Endothelial cell of umbilical vein (primary cell): ENCODE data around the gene THEM4. TPM values are rescaled to one million over a fixed set of nuclear protein-coding genes. Genes with fewer than 3 reads are reported as not detected.

Experiments used
- BruUV-seq: library from RNA; stranded (reverse); fragments of 400-500 nt; replicated peaks from 2 replicates; lab custom pipeline; 2021; lab: Mats Ljungman, UMichigan
- CTCF ChIA-PET: fragments of 300-600, 350-600 bp; sonication (Branson Sonifier 250); formaldehyde crosslinking; loops from one replicate; lab custom pipeline; 2021; ENCODE audit warnings: antibody characterized with exemption, inconsistent platforms; lab: Charles Lee
- POLR2A ChIA-PET: fragments of 300-600, 350-600 bp; sonication (Branson Sonifier 250); formaldehyde crosslinking; loops from one replicate; lab custom pipeline; 2021; ENCODE audit warnings: antibody characterized with exemption, inconsistent platforms; lab: Charles Lee
- DNase-seq: peaks from one replicate; pipeline ENCODE4 v3.0.0-alpha.2; 2011; ENCODE audit warnings: low read depth, low spot score
- FAIRE-seq: peaks from 2 replicates; lab custom pipeline; 2011; peaks lifted over from hg19 to GRCh38; lab: Jason Lieb, UNC
- H2AFZ ChIP-seq: 2 replicates; pipeline ENCODE4 v1.6.0; 2012; ENCODE audit warnings: low read depth, low read length, control low read depth, inconsistent platforms
- H3K27ac ChIP-seq: 2 replicates; pipeline ENCODE4 v1.5.1; 2011; ENCODE audit warnings: low read depth, mild to moderate bottlenecking, control low read depth, low read length, moderate library complexity; ENCODE audit not compliant: insufficient read depth
- H3K27me3 ChIP-seq, 2 experiments: 2 replicates each; pipeline versions ENCODE4 v1.6.0 to v1.6.1; 2011; ENCODE audit warnings: low read length in 2 of 2, mixed read lengths in 1 of 2; ENCODE audit not compliant: control insufficient read depth in 2 of 2, insufficient read depth in 2 of 2
- H3K36me3 ChIP-seq, 2 experiments: 2 replicates in 1 of 2; 3 replicates in 1 of 2; pipeline ENCODE4 v1.5.1; 2011; ENCODE audit warnings: low read length in 2 of 2, mild to moderate bottlenecking in 1 of 2, moderate library complexity in 1 of 2; ENCODE audit not compliant: control insufficient read depth in 2 of 2, insufficient read depth in 2 of 2; ENCODE audit errors: extremely low read depth in 1 of 2
- H3K4me1 ChIP-seq: 3 replicates; pipeline ENCODE4 v1.5.1; 2011; ENCODE audit warnings: mild to moderate bottlenecking, low read length; ENCODE audit not compliant: control insufficient read depth, insufficient read depth; ENCODE audit errors: extremely low read depth
- H3K4me2 ChIP-seq: 2 replicates; pipeline ENCODE4 v1.6.1; 2011; ENCODE audit warnings: low read length, control low read depth, mixed read lengths; ENCODE audit not compliant: insufficient read depth
- H3K4me3 ChIP-seq, 3 experiments: fragments of 200-600 bp in 1 of 3; sonication (generic), shearing (Covaris generic) in 1 of 3; replicated peaks in 1 of 3; 2 replicates each; pipeline ENCODE4 v1.5.1; 2011 to 2016; ENCODE audit warnings: control low read depth in 3 of 3, low read length in 3 of 3, mild to moderate bottlenecking in 2 of 3, inconsistent platforms in 1 of 3, low read depth in 1 of 3, moderate library complexity in 1 of 3; ENCODE audit not compliant: insufficient read depth in 1 of 3
- H3K79me2 ChIP-seq: 2 replicates; pipeline ENCODE4 v1.6.0; 2012; ENCODE audit warnings: low read length, inconsistent platforms; ENCODE audit not compliant: control insufficient read depth, insufficient read depth
- H3K9ac ChIP-seq: replicated peaks from 2 replicates; pipeline ENCODE3; 2011; ENCODE audit warnings: low read length, control low read depth; ENCODE audit not compliant: insufficient read depth; ENCODE audit errors: extremely low read depth
- H3K9me1 ChIP-seq: replicated peaks from 3 replicates; pipeline ENCODE4 v1.6.0; 2011; ENCODE audit warnings: mild to moderate bottlenecking, low read length; ENCODE audit not compliant: control insufficient read depth, insufficient read depth; ENCODE audit errors: extremely low read depth
- H3K9me3 ChIP-seq: replicated peaks from 2 replicates; pipeline ENCODE4 v1.5.1; 2012; ENCODE audit warnings: low read length, inconsistent platforms; ENCODE audit not compliant: control insufficient read depth, insufficient read depth
- H4K20me1 ChIP-seq: replicated peaks from 2 replicates; pipeline ENCODE3; 2011; ENCODE audit warnings: mild to moderate bottlenecking, low read length; ENCODE audit not compliant: control insufficient read depth, insufficient read depth; ENCODE audit errors: extremely low read depth
- EZH2 ChIP-seq: IDR thresholded peaks from 2 replicates; pipeline ENCODE4 v1.6.1; 2012; ENCODE audit warnings: borderline replicate concordance, low read depth, mild to moderate bottlenecking, moderate library complexity, low read length, inconsistent platforms; ENCODE audit not compliant: severe bottlenecking
- FOS ChIP-seq: IDR thresholded peaks from 2 replicates; pipeline ENCODE4 v1.6.1; 2011; ENCODE audit warnings: mild to moderate bottlenecking, low read length, moderate library complexity, borderline replicate concordance; ENCODE audit not compliant: insufficient read depth
- GATA2 ChIP-seq: IDR thresholded peaks from 2 replicates; pipeline ENCODE4 v1.7.0; 2011; ENCODE audit warnings: low read depth, mild to moderate bottlenecking, moderate library complexity, mixed read lengths, low read length; ENCODE audit not compliant: insufficient read length, insufficient read depth
- JUN ChIP-seq: IDR thresholded peaks from 2 replicates; pipeline ENCODE4 v1.6.1; 2011; ENCODE audit warnings: borderline replicate concordance, low read depth; ENCODE audit not compliant: insufficient read length, insufficient read depth
- MYC ChIP-seq: IDR thresholded peaks from one replicate; pipeline ENCODE4 v1.6.1; 2011; ENCODE audit warnings: mild to moderate bottlenecking, low read depth, low read length
- POLR2A ChIP-seq: IDR thresholded peaks from 2 replicates; pipeline ENCODE4 v1.6.1; 2012; ENCODE audit warnings: low read depth, mild to moderate bottlenecking, control low read depth, low read length
- POLR2AphosphoS5 ChIP-seq: IDR thresholded peaks from 2 replicates; pipeline ENCODE4 v1.6.1; 2012; ENCODE audit warnings: low read depth, mild to moderate bottlenecking, control low read depth, low read length, moderate library complexity; ENCODE audit not compliant: insufficient read depth
- dilution Hi-C: fragments of 300-500 bp; cut with MboI; formaldehyde crosslinking; loops from one replicate; pipeline ENCODE4 v1.15.0; 2019; ENCODE audit warnings: low sequenced_read_pairs; ENCODE audit not compliant: extremely low pct_ligation_motif_present
- intact Hi-C: fragments of 100-400 bp; cut with micrococcal nuclease; formaldehyde crosslinking; loops from one replicate; pipeline ENCODE4 v1.10.0; 2022
- polyA plus RNA-seq, 4 experiments: library from polyadenylated mRNA; depleted of rRNA in 3 of 4; stranded (reverse) in 3 of 4; unstranded in 1 of 4; fragments of >200 nt; gene quantifications; 2 replicates each; pipeline versions ENCODE4 v1.2.1 to v1.2.3, GENCODE V29; 2011 to 2012; ENCODE audit warnings: missing spikeins in 1 of 4
- total RNA-seq: library from RNA; stranded (reverse); gene quantifications from 2 replicates; pipeline ENCODE4 v1.2.3, GENCODE V29; 2021
- TF ChIP-seq, protein P1 (sequence below), 2 donors: IDR thresholded peaks; 1 replicate in 1 of 2; 2 replicates in 1 of 2; pipeline ENCODE4 v1.5.1; 2011; ENCODE audit warnings: low read length in 2 of 2, mild to moderate bottlenecking in 2 of 2, moderate library complexity in 2 of 2, control low read depth in 1 of 2, inconsistent platforms in 1 of 2, low read depth in 1 of 2; ENCODE audit not compliant: insufficient read depth in 1 of 2; ENCODE audit errors: extremely low read depth in 1 of 2
- TF ChIP-seq, protein P2 (sequence below): IDR thresholded peaks from 2 replicates; pipeline ENCODE4 v1.6.1; 2011; ENCODE audit not compliant: insufficient read depth, insufficient read length

The THEM4 gene
- total and polyA plus RNA-seq, 2 donors (not counting 3 experiments of a cell fraction or from before 2014, with no cell fraction given): 22.3 to 24.9 TPM

DNA sequence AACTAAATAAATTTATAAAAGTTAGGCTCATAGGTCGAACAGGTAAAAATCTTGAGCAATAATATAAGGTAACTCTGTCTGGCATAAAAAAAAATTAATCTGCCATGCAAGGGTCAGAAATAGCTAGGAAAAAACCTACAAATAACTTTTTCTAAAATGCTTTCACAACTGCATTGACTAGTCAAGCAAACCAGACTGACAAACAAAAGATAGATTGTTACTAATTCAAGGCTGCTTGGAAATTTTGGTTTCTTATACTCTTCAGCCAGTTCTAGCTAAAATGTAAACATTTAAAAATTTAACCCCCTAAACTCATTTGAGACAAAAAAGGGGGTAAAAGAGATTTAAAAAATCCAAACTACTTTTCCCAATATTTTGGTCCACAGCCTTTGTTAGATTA is 43.5 kb upstream of the THEM4 start:
- Histone ChIP-seq H3K79me2 (no peaks in the 10 kb centered on the region), H3K9ac (no peak overlapping the region), H4K20me1 (no peaks in the 10 kb centered on the region), H2AFZ (no peak overlapping the region), H3K27me3 (no peaks in the 10 kb centered on the region), H3K9me3 (no peaks in the 10 kb centered on the region), H3K4me3 (no peak overlapping the region), H3K27ac (no peak overlapping the region), H3K36me3 (no peaks in the 10 kb centered on the region), H3K4me2 (no peak overlapping the region), H3K4me1 (no peaks in the 10 kb centered on the region), H3K9me1 (no peaks in the 10 kb centered on the region)
- ChIA-PET POLR2A (no interaction called here), CTCF (interaction anchor here (0.6 to 1.5 kb wide), 8 partner anchors 10 to 48 kb away, joined by 3 to 9 read pairs (median 5); no protein-coding TSS in a partner anchor)
- TF ChIP-seq MYC: no peak
- TF ChIP-seq GATA2: no peak
- no peak for TF ChIP-seq POLR2A
- TF ChIP-seq, protein P1, sequence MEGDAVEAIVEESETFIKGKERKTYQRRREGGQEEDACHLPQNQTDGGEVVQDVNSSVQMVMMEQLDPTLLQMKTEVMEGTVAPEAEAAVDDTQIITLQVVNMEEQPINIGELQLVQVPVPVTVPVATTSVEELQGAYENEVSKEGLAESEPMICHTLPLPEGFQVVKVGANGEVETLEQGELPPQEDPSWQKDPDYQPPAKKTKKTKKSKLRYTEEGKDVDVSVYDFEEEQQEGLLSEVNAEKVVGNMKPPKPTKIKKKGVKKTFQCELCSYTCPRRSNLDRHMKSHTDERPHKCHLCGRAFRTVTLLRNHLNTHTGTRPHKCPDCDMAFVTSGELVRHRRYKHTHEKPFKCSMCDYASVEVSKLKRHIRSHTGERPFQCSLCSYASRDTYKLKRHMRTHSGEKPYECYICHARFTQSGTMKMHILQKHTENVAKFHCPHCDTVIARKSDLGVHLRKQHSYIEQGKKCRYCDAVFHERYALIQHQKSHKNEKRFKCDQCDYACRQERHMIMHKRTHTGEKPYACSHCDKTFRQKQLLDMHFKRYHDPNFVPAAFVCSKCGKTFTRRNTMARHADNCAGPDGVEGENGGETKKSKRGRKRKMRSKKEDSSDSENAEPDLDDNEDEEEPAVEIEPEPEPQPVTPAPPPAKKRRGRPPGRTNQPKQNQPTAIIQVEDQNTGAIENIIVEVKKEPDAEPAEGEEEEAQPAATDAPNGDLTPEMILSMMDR (IDR thresholded peaks at IDR 0.05; ENCODE audit: extremely low read depth in 1 of 2, insufficient read depth in 1 of 2, low read depth in 1 of 2, low read length in 2 of 2): no peak
- no peak for TF ChIP-seq POLR2AphosphoS5
- no peak for TF ChIP-seq JUN
- TF ChIP-seq, protein P2, sequence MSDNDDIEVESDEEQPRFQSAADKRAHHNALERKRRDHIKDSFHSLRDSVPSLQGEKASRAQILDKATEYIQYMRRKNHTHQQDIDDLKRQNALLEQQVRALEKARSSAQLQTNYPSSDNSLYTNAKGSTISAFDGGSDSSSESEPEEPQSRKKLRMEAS: no peak
- TF ChIP-seq FOS: no peak
- TF ChIP-seq EZH2: no peak
- intact Hi-C loops (no loop called here), dilution Hi-C loops (no loop called here)
- FAIRE-seq: no peak
- DNase-seq: no peak
- no TSS peak for BruUV-seq
